ENCODE results near the gene FAM221B.

- no peak for TF ChIP-seq RARB (CRISPR knock-in tag; IDR thresholded peaks at IDR 0.05)
- TF ChIP-seq GLIS3 (CRISPR knock-in tag; IDR thresholded peaks at IDR 0.05): no peak
- TF ChIP-seq ARNTL (CRISPR knock-in tag; IDR thresholded peaks at IDR 0.05; ENCODE audit: borderline replicate concordance, low read depth): no peak
- no peak for TF ChIP-seq TSHZ2 (CRISPR knock-in tag; IDR thresholded peaks at IDR 0.05)
- no peak for TF ChIP-seq CSRNP3 (CRISPR knock-in tag; IDR thresholded peaks at IDR 0.05)
- TF ChIP-seq POU6F1 (CRISPR knock-in tag; IDR thresholded peaks at IDR 0.05; ENCODE audit: borderline replicate concordance, low read depth): no peak
- TF ChIP-seq PATZ1 (CRISPR knock-in tag; IDR thresholded peaks at IDR 0.05; ENCODE audit: borderline replicate concordance): no peak
- no peak for TF ChIP-seq ZFP30 (CRISPR knock-in tag; IDR thresholded peaks at IDR 0.05)
Measured at GRCh38 chr9:35861161-35861897, 32.8 kb upstream of the FAM221B start.

Data from SK-N-SH treated with all-trans-retinoic acid at 6 μM for 48 hours (cell line).